ENCODE data around the gene CTAG1B.
"Not testable (repeated sequence)": the region's sequence is repeated elsewhere in the genome, so short reads cannot be mapped to it uniquely, and the experiment has no call there.

Gene CTAG1B

DNA sequence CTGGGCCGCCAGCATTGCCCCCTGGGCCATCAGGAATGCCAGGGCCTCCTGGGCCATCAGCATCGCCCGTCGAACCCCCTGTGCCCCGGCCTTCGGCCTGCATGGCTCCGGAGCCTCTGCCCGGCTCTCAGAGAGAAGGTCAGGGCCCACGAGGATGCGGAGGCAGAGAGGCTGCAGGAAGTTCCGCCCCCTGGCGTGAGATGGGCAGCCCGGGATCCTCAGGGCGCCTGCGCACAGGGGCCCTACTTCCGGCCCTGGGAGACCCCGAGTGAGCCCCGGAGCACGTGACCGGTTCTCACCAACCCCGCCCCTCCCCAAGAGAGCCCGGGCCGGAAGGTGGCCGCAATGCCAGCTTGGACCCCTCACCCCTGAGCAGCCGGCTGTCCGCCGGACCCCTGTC lies 34.3 kb upstream of the CTAG1B start, which contains the start of gene CTAG2:
Gene CTAG2, minus strand, starts transcription at position 167 of the 400 bp plus-strand sequence. Its CDS starts 64 bp downstream, at position 103.
- not testable (repeated sequence) for H2AFZ ChIP-seq (ENCODE audit: low read length, unreplicated experiment); H3K36me3 ChIP-seq (ENCODE audit: insufficient read depth, low read length); H3K27ac ChIP-seq (ENCODE audit: low read depth, low read length); H3K4me3 ChIP-seq (ENCODE audit: low read depth, low read length); H3K27me3 ChIP-seq (ENCODE audit: insufficient read depth, low read length); H3K79me2 ChIP-seq (ENCODE audit: control insufficient read depth, insufficient read depth, low read length, unreplicated experiment); H3K4me1 ChIP-seq (ENCODE audit: control insufficient read depth, insufficient read depth, low read length, unreplicated experiment)

DNA sequence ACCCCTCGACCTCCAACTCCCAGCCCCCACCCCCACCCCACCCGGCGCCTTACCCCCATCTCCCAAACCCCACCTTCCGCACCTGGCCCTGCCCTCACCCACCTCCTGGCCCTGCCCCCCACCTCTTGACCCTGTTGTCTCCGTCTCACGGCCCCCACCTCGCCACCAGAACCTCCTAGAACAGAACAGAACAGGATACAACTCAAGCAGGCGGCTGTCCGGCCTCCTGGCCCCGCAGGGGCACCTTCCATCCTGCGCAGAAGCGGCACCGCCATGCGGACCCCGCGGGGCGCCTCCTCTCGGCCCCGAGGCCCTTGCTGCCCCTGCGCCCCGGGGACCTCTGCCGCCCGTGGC lies 33.9 kb upstream of the CTAG1B start:
- H3K79me2 ChIP-seq (ENCODE audit: control insufficient read depth, insufficient read depth, low read length, unreplicated experiment), result no peaks in the 10 kb centered on the region
- no peak overlapping the region for H3K27ac ChIP-seq (ENCODE audit: low read depth, low read length)
- no peak overlapping the region for H2AFZ ChIP-seq (ENCODE audit: low read length, unreplicated experiment)
- H3K36me3 ChIP-seq (ENCODE audit: insufficient read depth, low read length), result no peaks in the 10 kb centered on the region
- no peaks in the 10 kb centered on the region for H3K4me1 ChIP-seq (ENCODE audit: control insufficient read depth, insufficient read depth, low read length, unreplicated experiment)
- H3K4me3 ChIP-seq (ENCODE audit: low read depth, low read length), result no peak overlapping the region
- H3K27me3 ChIP-seq (ENCODE audit: insufficient read depth, low read length), result no peaks in the 10 kb centered on the region

DNA sequence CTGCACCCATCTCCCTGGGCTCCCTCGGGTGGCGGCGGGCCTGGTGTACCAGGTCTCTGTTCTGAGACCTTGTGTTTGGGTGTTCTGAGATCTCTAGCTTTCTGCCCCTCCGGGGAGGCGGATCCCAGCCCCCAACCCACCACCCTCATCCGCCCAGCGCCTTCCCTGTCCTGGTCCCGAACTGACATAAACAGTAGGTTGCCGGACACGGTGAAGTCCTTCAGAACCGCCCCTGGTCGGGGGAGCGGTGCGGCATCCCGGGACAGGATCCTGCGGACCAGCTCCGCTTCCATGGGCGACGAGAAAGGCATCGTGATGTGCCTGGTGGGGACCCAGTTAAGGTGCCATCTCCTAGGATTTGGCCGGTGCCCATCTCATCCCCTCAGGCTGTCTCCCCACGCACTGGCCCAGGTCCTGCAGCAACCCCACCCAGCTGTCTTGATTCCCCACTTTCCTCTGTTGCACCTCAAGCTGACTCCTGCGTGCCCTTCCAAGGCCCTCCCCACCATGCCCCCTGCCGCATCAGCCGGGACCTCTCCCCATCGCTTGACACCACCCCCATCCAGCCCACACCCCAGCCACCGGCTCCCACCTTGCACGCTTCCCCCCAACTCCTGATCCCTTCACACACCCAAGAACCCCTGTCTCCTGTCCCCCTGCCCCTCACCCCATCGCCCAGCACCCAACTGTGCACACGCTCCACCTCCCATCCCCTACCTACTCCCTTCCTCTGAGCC lies 33.4 kb upstream of the CTAG1B start:
- no peak overlapping the region for H2AFZ ChIP-seq (ENCODE audit: low read length, unreplicated experiment)
- no peak overlapping the region for H3K27ac ChIP-seq (ENCODE audit: low read depth, low read length)
- H3K79me2 ChIP-seq (ENCODE audit: control insufficient read depth, insufficient read depth, low read length, unreplicated experiment), result no peaks in the 10 kb centered on the region
- H3K27me3 ChIP-seq (ENCODE audit: insufficient read depth, low read length), result no peaks in the 10 kb centered on the region
- no peaks in the 10 kb centered on the region for H3K36me3 ChIP-seq (ENCODE audit: insufficient read depth, low read length)
- H3K4me3 ChIP-seq (ENCODE audit: low read depth, low read length), result no peak overlapping the region
- H3K4me1 ChIP-seq (ENCODE audit: control insufficient read depth, insufficient read depth, low read length, unreplicated experiment), result no peaks in the 10 kb centered on the region

DNA sequence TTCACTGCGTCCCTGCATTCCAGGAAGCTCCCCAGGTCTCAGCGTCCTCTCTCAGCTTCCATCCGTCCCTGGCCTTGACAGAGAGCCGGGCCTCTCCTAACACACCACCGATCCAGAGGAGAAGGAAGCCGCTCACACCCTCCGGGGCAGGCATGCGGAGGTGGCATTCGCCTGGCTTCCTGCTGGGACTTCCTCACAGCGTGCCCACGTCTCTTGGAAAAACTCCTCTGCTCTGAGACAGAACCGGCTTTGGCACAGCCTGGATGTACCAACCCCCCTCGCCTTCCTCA lies 31.1 kb upstream of the CTAG1B start:
- H3K36me3 ChIP-seq (ENCODE audit: insufficient read depth, low read length), result no peaks in the 10 kb centered on the region
- H3K4me1 ChIP-seq (ENCODE audit: control insufficient read depth, insufficient read depth, low read length, unreplicated experiment), result no peaks in the 10 kb centered on the region
- no peaks in the 10 kb centered on the region for H3K27me3 ChIP-seq (ENCODE audit: insufficient read depth, low read length)
- H3K79me2 ChIP-seq (ENCODE audit: control insufficient read depth, insufficient read depth, low read length, unreplicated experiment), result no peaks in the 10 kb centered on the region
- no peak overlapping the region for H3K27ac ChIP-seq (ENCODE audit: low read depth, low read length)
- H3K4me3 ChIP-seq (ENCODE audit: low read depth, low read length), result no peak overlapping the region
- H2AFZ ChIP-seq (ENCODE audit: low read length, unreplicated experiment), result no peak overlapping the region

DNA sequence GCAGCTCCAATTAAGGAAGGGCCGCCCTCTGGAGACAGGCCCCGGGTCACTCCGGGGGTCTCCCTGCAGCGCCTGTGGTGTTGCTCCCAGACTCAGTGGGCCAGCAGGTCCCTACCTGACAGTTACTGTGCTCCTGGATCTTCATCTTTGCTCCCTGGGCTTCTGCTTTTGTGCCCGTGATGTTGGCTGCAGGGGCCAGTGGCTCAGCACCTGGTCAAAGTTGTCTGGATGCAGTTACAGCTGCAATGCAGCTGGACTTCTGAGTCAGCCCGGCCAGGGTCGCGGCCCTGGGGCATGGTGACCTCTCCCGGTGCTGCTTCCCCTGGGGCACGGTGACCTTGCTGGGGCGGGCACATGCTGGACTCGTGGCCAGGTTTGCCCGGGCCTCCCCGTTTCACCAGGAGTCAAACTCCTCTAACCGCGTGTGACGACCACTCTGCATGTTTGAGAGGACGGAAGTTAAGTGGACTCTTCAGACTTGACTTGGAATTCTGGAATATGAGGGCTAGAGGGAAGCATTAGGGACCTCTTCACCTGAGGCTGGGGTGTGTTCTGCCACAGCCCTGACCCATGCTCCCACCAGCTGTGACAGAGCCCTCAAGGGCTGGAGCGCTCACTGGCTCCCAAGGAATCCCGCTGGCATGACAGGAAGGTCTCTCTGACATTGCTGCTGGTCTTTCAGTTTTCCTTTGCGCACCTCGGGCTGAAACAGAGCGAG lies 30.6 kb upstream of the CTAG1B start:
- Histone ChIP-seq H3K27me3 (ENCODE audit: insufficient read depth, low read length) (no peaks in the 10 kb centered on the region), H3K4me3 (ENCODE audit: low read depth, low read length) (no peak overlapping the region), H3K79me2 (ENCODE audit: control insufficient read depth, insufficient read depth, low read length, unreplicated experiment) (no peaks in the 10 kb centered on the region), H3K27ac (ENCODE audit: low read depth, low read length) (no peak overlapping the region), H3K4me1 (ENCODE audit: control insufficient read depth, insufficient read depth, low read length, unreplicated experiment) (no peaks in the 10 kb centered on the region), H3K36me3 (ENCODE audit: insufficient read depth, low read length) (no peaks in the 10 kb centered on the region), H2AFZ (ENCODE audit: low read length, unreplicated experiment) (no peak overlapping the region)

DNA sequence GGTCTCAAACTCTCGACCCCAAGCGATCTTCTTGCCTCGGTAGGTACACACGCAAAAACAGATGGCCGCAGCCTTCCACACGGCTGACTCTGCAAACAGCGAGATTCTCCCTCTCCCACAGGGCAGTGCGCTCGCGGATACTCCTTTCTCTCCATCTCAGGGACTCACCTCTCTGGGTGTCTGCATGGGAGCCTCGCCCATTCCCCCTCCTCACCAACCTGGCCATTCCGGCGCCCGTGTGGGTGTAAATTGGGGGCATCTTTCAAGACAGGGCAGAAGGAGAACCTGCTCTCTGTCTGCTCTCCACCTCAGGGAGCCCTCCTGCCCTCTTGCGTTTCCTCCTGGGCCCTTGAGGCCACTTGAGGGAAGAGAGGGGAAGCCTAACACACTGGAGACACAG lies 29.8 kb upstream of the CTAG1B start:
- Histone ChIP-seq H3K4me3 (ENCODE audit: low read depth, low read length) (no peak overlapping the region), H3K36me3 (ENCODE audit: insufficient read depth, low read length) (no peaks in the 10 kb centered on the region), H3K4me1 (ENCODE audit: control insufficient read depth, insufficient read depth, low read length, unreplicated experiment) (no peaks in the 10 kb centered on the region), H2AFZ (ENCODE audit: low read length, unreplicated experiment) (no peak overlapping the region), H3K27ac (ENCODE audit: low read depth, low read length) (no peak overlapping the region), H3K79me2 (ENCODE audit: control insufficient read depth, insufficient read depth, low read length, unreplicated experiment) (no peaks in the 10 kb centered on the region), H3K27me3 (ENCODE audit: insufficient read depth, low read length) (no peaks in the 10 kb centered on the region)

DNA sequence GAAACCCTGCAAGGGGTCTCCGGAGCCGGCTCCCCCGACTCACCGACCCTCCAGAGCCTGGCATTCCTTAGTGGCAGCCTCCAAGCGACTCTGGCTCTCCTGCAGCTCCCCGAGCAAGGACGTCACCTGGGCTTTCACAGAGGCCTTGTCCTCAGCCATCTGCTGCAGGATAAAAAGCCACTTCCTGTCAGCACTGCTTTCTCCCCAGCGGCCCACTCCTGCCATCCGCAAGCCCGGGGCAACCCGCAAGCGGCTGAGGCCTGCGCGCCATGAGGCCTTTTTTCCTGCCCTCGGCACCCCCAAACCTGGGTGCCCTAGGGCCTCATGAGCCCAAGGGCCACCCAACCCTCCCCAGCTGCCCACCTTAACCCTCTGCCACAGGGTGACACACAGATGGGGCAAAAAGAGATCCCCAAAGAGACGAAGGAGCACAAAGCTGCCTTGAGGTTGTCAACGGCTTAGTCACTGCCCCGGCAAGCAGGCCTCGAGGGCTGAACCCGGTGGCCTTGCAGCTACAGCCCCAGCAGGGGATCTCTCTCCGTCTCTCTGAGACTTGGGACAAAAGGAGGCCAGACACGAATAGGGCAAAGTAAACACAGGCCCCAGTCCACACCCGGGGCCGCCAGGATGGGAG lies 26.8 kb upstream of the CTAG1B start:
- not testable (repeated sequence) for H3K79me2 ChIP-seq (ENCODE audit: control insufficient read depth, insufficient read depth, low read length, unreplicated experiment); H3K36me3 ChIP-seq (ENCODE audit: insufficient read depth, low read length); H2AFZ ChIP-seq (ENCODE audit: low read length, unreplicated experiment); H3K4me3 ChIP-seq (ENCODE audit: low read depth, low read length); H3K4me1 ChIP-seq (ENCODE audit: control insufficient read depth, insufficient read depth, low read length, unreplicated experiment); H3K27me3 ChIP-seq (ENCODE audit: insufficient read depth, low read length); H3K27ac ChIP-seq (ENCODE audit: low read depth, low read length)

DNA sequence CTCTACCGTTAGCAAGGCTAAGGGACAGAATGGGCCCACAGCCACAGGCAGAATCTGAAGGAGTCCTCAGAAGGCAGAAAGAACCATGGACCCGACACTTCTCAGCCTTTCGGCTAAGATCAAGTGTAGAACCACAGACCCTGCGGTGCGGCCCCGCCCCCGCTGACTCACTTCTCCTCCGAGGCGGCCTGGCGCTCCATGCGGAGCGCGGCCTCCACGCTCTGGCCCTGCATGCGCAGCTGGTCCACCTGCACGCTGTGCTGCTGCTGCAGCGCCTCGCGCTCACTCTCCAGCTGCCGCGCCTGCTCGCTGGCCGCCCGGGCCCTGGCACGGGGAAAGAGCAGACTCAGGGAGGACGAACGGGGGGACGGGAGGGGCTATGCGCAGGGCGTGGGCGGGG lies 24.6 kb upstream of the CTAG1B start:
- H3K27ac ChIP-seq (ENCODE audit: low read depth, low read length); H3K36me3 ChIP-seq (ENCODE audit: insufficient read depth, low read length); H3K27me3 ChIP-seq (ENCODE audit: insufficient read depth, low read length); H3K4me1 ChIP-seq (ENCODE audit: control insufficient read depth, insufficient read depth, low read length, unreplicated experiment); H3K4me3 ChIP-seq (ENCODE audit: low read depth, low read length); H3K79me2 ChIP-seq (ENCODE audit: control insufficient read depth, insufficient read depth, low read length, unreplicated experiment); H2AFZ ChIP-seq (ENCODE audit: low read length, unreplicated experiment): not testable (repeated sequence)

DNA sequence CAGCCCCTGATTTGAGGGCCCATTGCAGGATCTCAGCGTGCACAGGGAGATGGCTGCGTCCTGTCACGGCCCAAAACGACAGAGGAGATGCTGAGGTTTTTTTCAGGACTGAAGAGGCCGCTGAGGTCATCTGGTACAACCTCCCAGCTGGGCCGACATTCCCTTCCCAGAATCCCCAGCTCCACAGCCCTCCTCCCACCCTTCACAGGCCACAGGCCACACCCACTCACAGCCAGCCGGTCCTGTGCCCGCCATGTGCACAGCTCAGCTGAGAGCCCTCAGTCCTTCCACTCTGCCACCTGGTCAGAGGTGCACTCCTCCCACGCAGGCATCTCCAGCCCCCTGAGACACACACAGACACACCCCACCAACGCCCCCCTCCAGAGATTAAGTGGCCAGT lies 22.7 kb upstream of the CTAG1B start:
- H3K4me1 ChIP-seq (ENCODE audit: control insufficient read depth, insufficient read depth, low read length, unreplicated experiment); H2AFZ ChIP-seq (ENCODE audit: low read length, unreplicated experiment); H3K27ac ChIP-seq (ENCODE audit: low read depth, low read length); H3K79me2 ChIP-seq (ENCODE audit: control insufficient read depth, insufficient read depth, low read length, unreplicated experiment); H3K36me3 ChIP-seq (ENCODE audit: insufficient read depth, low read length); H3K27me3 ChIP-seq (ENCODE audit: insufficient read depth, low read length); H3K4me3 ChIP-seq (ENCODE audit: low read depth, low read length): not testable (repeated sequence)

DNA sequence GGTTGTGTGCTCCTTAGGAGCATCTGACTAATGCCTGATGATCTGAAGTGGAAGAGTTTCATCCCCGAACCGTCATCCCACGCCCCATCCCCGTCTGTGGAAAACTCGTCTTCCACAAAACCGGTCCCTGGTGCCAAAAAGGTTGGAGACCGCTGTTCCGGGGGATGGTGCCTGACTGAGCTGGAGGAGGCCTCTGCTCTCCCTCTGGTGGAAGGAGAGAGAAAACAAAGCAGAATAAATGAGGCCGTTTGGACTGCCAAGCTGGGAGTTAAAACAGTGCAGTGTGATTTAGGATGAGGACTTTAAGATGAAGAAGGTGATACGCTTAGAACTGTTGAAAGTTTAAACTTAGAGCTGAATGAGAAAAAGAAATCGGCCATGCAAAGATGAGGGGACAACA lies 14.6 kb upstream of the CTAG1B start:
- not testable (repeated sequence) for H3K36me3 ChIP-seq (ENCODE audit: insufficient read depth, low read length); H3K79me2 ChIP-seq (ENCODE audit: control insufficient read depth, insufficient read depth, low read length, unreplicated experiment); H3K27ac ChIP-seq (ENCODE audit: low read depth, low read length); H3K27me3 ChIP-seq (ENCODE audit: insufficient read depth, low read length); H2AFZ ChIP-seq (ENCODE audit: low read length, unreplicated experiment); H3K4me3 ChIP-seq (ENCODE audit: low read depth, low read length); H3K4me1 ChIP-seq (ENCODE audit: control insufficient read depth, insufficient read depth, low read length, unreplicated experiment)

DNA sequence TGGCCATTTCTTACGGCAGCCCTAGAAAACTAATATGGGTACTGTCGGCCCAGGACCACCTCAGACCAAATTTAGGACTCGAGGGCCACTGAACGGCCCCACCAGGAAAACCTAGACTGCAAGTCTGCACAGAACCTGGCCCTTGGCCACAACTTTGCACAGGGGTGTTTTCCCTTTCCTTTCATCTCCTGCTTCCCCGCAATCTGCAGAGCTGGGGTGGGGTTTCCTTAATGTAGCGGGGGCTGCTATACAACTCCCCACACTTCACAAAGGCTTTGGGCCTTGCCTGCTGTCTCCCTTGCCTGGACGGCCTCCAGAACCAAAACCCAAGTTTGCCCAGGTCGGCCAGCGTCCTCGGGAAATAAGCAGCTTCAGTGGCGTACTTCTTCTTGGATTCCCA lies 11.9 kb upstream of the CTAG1B start:
- not testable (repeated sequence) for H3K4me1 ChIP-seq (ENCODE audit: control insufficient read depth, insufficient read depth, low read length, unreplicated experiment); H3K27me3 ChIP-seq (ENCODE audit: insufficient read depth, low read length); H3K4me3 ChIP-seq (ENCODE audit: low read depth, low read length); H3K36me3 ChIP-seq (ENCODE audit: insufficient read depth, low read length); H3K27ac ChIP-seq (ENCODE audit: low read depth, low read length); H3K79me2 ChIP-seq (ENCODE audit: control insufficient read depth, insufficient read depth, low read length, unreplicated experiment); H2AFZ ChIP-seq (ENCODE audit: low read length, unreplicated experiment)

All from ACC112 (cell line).